ENCODE results near the gene SAFB2. TPM values are rescaled to one million over a fixed set of nuclear protein-coding genes. Genes with fewer than 3 reads are reported as not detected.

SAFB2 gene
- total RNA-seq, 1 experiment from 2014 or later: 98.6 TPM

DNA sequence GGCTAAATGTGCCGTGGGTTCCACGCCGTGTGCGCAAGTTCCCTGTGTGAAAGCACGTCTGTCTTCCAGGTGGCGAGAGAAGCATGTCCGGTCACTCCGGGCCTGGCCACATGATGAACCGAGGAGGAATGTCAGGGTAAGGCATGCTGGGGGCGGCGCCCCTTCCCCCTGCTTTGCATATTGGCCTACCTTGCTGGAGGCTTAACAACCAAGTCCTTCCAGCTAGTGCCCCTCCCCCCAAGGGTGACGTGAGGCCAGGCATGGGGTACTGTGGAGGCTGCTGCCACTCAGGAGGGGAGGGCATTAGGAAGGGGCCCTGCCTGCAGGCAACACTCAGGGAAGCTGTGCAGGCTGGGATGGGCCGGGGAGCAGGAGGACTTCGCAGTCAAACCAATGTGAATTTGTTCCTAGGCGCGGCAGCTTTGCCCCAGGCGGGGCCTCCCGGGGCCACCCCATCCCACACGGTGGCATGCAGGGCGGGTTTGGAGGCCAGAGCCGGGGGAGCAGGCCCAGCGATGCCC lies 45.2 kb upstream of the SAFB2 start:
- POLR2A ChIA-PET: no interaction called here
- no peak for DNase-seq (ENCODE audit: unreplicated experiment)
- TSS peak; percentile 27 for BruUV-seq (replicated peaks)
- peaks cover 88% of the 10 kb centered on the region for H3K36me3 Mint-ChIP-seq (ENCODE audit: insufficient read depth, unreplicated experiment)
- TF ChIP-seq, protein P1, sequence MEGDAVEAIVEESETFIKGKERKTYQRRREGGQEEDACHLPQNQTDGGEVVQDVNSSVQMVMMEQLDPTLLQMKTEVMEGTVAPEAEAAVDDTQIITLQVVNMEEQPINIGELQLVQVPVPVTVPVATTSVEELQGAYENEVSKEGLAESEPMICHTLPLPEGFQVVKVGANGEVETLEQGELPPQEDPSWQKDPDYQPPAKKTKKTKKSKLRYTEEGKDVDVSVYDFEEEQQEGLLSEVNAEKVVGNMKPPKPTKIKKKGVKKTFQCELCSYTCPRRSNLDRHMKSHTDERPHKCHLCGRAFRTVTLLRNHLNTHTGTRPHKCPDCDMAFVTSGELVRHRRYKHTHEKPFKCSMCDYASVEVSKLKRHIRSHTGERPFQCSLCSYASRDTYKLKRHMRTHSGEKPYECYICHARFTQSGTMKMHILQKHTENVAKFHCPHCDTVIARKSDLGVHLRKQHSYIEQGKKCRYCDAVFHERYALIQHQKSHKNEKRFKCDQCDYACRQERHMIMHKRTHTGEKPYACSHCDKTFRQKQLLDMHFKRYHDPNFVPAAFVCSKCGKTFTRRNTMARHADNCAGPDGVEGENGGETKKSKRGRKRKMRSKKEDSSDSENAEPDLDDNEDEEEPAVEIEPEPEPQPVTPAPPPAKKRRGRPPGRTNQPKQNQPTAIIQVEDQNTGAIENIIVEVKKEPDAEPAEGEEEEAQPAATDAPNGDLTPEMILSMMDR (IDR thresholded peaks at IDR 0.05; ENCODE audit: unreplicated experiment): no peak
- no peak overlapping the region for H3K27ac Mint-ChIP-seq (ENCODE audit: low read depth, unreplicated experiment)
- H3K27me3 Mint-ChIP-seq (ENCODE audit: insufficient read depth, unreplicated experiment): no peaks in the 10 kb centered on the region
- intact Hi-C loops (cut with micrococcal nuclease): no loop called here
- H3K4me3 Mint-ChIP-seq (ENCODE audit: unreplicated experiment): no peak overlapping the region
- H3K4me1 Mint-ChIP-seq (ENCODE audit: insufficient read depth, unreplicated experiment): peaks cover 5% of the 10 kb centered on the region
- CTCF ChIA-PET: interaction anchor here (0.7 kb wide), 1 partner anchor 38 kb away, joined by 4 read pairs; no protein-coding TSS in a partner anchor
- H3K9me3 Mint-ChIP-seq (ENCODE audit: unreplicated experiment): no peaks in the 10 kb centered on the region

DNA sequence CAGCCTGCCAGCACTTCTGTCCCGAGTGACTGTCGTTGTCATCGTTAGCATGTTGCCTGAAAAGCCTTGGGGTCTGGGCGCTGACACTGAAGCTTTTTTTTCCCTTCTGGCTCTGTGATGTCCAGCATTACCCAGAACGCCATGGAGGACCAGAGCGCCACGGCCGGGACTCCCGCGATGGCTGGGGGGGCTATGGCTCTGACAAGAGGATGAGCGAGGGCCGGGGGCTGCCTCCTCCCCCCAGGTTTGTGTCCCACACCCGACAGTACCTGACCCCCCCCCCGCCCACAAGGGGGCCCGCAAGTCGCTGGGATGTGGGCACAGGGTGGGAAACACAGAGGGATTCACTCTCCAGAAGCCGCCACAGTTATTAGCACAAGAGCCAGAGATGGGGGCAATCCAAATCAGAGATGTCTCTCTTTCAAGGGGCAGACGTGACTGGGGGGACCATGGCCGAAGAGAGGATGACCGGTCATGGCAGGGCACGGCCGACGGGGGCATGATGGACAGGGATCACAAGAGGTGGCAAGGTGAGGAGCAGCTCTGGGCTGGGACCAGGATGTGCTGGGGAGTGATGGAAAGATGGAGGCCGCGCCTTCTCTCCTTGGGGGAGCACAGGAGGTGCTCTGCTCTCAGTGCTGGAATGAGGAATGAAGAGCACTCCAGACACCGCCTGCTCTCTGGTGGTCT lies 44.5 kb upstream of the SAFB2 start:
- BruUV-seq (replicated peaks): no TSS peak
- TF ChIP-seq, protein P1 (IDR thresholded peaks at IDR 0.05; ENCODE audit: unreplicated experiment): no peak
- H3K4me1 Mint-ChIP-seq (ENCODE audit: insufficient read depth, unreplicated experiment): peaks cover 5% of the 10 kb centered on the region
- POLR2A ChIA-PET: no interaction called here
- peak overlapping the region; percentile 7 for H3K27ac Mint-ChIP-seq (ENCODE audit: low read depth, unreplicated experiment)
- no peak for DNase-seq (ENCODE audit: unreplicated experiment)
- intact Hi-C loops (cut with micrococcal nuclease): no loop called here
- H3K27me3 Mint-ChIP-seq (ENCODE audit: insufficient read depth, unreplicated experiment): no peaks in the 10 kb centered on the region
- H3K4me3 Mint-ChIP-seq (ENCODE audit: unreplicated experiment): no peak overlapping the region
- H3K9me3 Mint-ChIP-seq (ENCODE audit: unreplicated experiment): no peaks in the 10 kb centered on the region
- peaks cover 95% of the 10 kb centered on the region for H3K36me3 Mint-ChIP-seq (ENCODE audit: insufficient read depth, unreplicated experiment)
- CTCF ChIA-PET: interaction anchor here (0.5 kb wide), 1 partner anchor 490 kb away, joined by 3 read pairs; no protein-coding TSS in a partner anchor

DNA sequence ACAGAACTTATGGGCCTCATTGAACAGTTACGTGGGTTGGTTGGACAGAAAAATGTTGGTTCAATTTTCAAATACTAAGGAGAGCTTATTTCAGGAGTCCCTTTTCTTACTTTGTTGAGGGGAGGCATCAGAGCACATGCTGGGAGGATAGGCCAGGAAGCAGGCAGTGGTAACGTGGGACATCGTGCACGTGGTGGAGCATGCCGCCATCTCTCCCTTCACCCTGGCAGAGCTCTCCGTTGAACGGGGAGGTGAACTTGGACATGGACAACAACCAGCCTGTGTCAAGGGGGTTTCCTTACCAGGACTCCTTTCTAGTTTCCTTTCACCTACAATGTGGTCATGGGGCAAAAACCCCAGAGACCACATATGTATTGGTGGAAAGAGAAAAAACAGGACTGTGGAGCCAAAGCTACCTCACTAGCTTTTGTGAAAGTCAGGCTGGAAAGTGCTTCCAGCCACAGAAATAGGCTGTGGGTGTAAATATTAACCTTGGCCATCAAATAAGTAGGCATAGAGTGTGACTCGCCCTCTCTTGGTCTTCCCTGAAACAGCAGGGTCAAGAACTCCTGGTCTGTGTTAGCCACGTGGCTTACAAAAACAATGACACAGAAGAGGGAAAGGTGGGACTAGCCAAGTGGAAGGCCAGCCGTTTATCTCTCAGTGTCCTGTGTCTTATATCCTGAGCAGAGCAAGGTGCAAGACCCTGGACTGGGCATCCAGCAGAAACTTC lies 43.4 kb upstream of the SAFB2 start:
- no TSS peak for BruUV-seq (replicated peaks)
- peaks cover 5% of the 10 kb centered on the region for H3K4me1 Mint-ChIP-seq (ENCODE audit: insufficient read depth, unreplicated experiment)
- peak; percentile 64 for DNase-seq (ENCODE audit: unreplicated experiment)
- H3K4me3 Mint-ChIP-seq (ENCODE audit: unreplicated experiment): no peak overlapping the region
- H3K36me3 Mint-ChIP-seq (ENCODE audit: insufficient read depth, unreplicated experiment): peaks cover 99% of the 10 kb centered on the region
- CTCF ChIA-PET: interaction anchor here (0.6 to 0.9 kb wide), 3 partner anchors 12 to 1239 kb away, joined by 3 to 4 read pairs (median 3); no protein-coding TSS in a partner anchor
- H3K27ac Mint-ChIP-seq (ENCODE audit: low read depth, unreplicated experiment): no peak overlapping the region
- H3K9me3 Mint-ChIP-seq (ENCODE audit: unreplicated experiment): no peaks in the 10 kb centered on the region
- intact Hi-C loops (cut with micrococcal nuclease): no loop called here
- TF ChIP-seq, protein P1 (IDR thresholded peaks at IDR 0.05; ENCODE audit: unreplicated experiment): no peak
- no peaks in the 10 kb centered on the region for H3K27me3 Mint-ChIP-seq (ENCODE audit: insufficient read depth, unreplicated experiment)
- POLR2A ChIA-PET: interaction anchor here (0.6 to 1.8 kb wide), 3 partner anchors 9 to 463 kb away, joined by 3 to 8 read pairs (median 4); no protein-coding TSS in a partner anchor

GRCh38 chr19:5664515-5664914 lies 41.9 kb upstream of the SAFB2 start:
- peaks cover 5% of the 10 kb centered on the region for H3K4me1 Mint-ChIP-seq (ENCODE audit: insufficient read depth, unreplicated experiment)
- no peak overlapping the region for H3K27ac Mint-ChIP-seq (ENCODE audit: low read depth, unreplicated experiment)
- H3K9me3 Mint-ChIP-seq (ENCODE audit: unreplicated experiment): no peaks in the 10 kb centered on the region
- intact Hi-C loops (cut with micrococcal nuclease): no loop called here
- ChIA-PET POLR2A (interaction anchor here (1.2 to 2.1 kb wide), 3 partner anchors 10 to 15 kb away, joined by 3 to 8 read pairs (median 6); partner anchors contain the start of gene MICOS13), CTCF (interaction anchor here (0.6 to 0.7 kb wide), 2 partner anchors 45 to 146 kb away, joined by 3 read pairs; no protein-coding TSS in a partner anchor)
- H3K27me3 Mint-ChIP-seq (ENCODE audit: insufficient read depth, unreplicated experiment): no peaks in the 10 kb centered on the region
- H3K36me3 Mint-ChIP-seq (ENCODE audit: insufficient read depth, unreplicated experiment): peaks cover 98% of the 10 kb centered on the region
- H3K4me3 Mint-ChIP-seq (ENCODE audit: unreplicated experiment): no peak overlapping the region
- BruUV-seq (replicated peaks): no TSS peak
- TF ChIP-seq, protein P1 (IDR thresholded peaks at IDR 0.05; ENCODE audit: unreplicated experiment): no peak
- DNase-seq (ENCODE audit: unreplicated experiment): no peak

All from MCF 10A (cell line).